HPDE6-E6E7 (cell line): Measurements from ENCODE around the gene AP2M1.
"Not testable (repeated sequence)": the region's sequence is repeated elsewhere in the genome, so short reads cannot be mapped to it uniquely, and the experiment has no call there.

Experiments
- DNase-seq: peaks from one replicate; pipeline ENCODE4 v3.0.0; 2011; ENCODE audit warnings: missing footprints; ENCODE audit errors: extremely low spot score

AP2M1 gene

GRCh38 chr3:184174646-184175492, at the start of gene AP2M1:
TSS of gene AP2M1 (plus strand) at chr3:184174855. CDS start at chr3:184176994, 2,139 bp downstream.
- peak; percentile 93 for DNase-seq

GRCh38 chr3:184126006-184126405, 48.6 kb upstream of the AP2M1 start:
- no peak for DNase-seq

DNA sequence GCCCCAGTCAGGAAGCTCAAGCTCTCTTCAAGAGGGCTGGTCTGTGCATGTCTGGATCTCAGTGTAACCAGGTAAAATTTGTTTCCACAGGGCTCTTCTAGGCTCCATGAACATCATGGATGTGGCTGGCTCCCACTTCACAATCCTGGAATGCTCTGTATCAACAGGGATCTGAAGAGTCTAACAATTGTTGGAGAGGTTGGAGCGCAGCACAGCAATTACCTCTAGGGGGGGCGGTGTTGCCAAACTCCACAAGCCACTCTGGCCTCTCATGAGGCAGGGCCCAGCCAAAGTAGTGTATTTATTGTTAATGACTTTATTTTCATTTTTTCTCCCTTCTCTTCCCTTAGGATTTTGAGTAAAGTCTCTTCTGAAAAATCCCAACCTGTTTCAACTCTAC, 45.6 kb upstream of the AP2M1 start:
- DNase-seq, result no peak

DNA sequence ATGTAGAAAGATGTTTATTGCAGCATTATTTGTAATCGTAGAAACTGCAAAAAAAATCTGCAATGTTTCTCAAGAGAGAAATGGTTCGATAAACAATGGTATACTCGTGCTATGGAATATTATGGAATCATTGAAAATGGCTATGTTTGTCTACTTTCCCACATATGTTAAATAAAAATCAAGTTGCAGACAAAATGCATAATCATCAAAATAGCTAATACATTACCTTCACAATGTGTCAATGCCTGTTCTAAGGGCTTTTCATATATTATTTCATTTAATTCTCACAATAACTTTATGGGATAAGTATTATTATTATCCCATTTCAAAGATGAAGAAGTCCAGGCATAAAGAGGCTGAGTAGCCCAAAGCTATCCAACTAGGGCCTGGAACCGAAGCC, 41.7 kb upstream of the AP2M1 start:
- DNase-seq, result no peak

- DNase-seq, result no peak
These were observed 40.6 kb upstream of the AP2M1 start for GRCh38 chr3:184133840-184134745.

- no peak for DNase-seq
These were observed 39.9 kb upstream of the AP2M1 start for GRCh38 chr3:184134746-184135148.

DNA sequence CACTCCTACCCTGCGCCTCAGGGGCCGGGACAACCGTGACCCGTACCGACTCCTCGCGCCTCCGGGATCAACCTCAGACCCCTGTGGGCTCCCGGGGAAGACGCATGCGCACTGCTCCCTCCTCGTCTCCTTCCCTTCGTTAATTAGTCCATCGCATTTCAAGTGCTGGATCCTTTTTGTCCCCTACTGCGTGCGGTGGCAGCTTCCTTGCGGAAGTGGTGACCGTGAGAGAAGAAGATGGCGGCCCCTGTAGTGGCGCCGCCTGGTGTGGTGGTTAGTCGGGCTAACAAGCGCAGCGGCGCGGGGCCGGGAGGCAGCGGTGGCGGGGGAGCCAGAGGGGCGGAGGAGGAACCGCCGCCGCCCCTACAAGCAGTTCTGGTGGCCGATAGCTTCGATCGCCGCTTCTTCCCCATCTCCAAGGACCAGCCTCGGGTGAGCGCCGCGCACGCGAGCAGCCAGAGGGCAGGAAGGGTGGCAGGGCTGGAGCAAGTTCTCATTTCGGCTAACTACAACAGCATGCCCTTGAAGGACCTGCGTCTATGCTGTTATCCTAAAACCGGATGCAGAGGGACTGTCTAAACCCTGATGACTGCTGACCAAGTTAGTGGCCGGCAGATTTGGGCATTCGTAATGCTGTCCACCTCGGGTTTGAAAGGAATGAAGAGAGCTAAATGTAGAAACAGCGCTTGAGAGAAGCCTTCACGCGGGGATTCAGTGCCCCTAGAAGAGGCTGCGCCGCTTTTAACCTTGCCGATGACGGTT, 39.3 kb upstream of the AP2M1 start, which contains the start of gene EIF2B5:
Gene EIF2B5 (plus strand): TSS at position 210 of the 762 bp plus-strand sequence. CDS start 28 bp downstream, at position 238.
- no peak for DNase-seq

DNA sequence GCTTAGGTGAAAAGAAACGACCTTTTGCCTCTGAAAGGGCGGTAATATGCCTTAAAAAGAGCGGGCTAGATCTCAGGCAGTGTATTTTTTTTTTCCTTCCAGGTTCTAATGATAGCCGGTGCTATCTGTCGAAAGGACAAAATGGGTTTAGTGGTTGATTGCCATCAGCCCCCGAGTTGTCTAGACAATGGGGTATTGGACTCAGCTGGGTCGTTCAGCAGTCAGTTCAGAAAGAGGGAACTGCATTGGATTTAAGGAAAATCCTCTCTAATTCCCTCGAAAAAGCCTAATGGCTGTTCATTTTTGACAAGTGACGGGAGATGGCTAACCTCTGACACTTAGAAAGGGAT, 38.8 kb upstream of the AP2M1 start:
- no peak for DNase-seq

DNA sequence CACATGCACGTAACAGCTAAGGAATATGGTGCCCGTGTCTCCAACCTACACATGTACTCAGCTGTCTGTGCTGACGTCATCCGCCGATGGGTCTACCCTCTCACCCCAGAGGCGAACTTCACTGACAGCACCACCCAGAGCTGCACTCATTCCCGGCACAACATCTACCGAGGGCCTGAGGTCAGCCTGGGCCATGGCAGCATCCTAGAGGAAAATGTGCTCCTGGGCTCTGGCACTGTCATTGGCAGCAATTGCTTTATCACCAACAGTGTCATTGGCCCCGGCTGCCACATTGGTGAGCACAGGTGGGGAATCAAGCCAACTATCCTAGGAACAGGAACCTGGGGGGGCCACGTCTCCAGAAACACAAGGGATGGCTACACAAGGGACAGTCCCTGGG, 34.2 kb upstream of the AP2M1 start:
- no peak for DNase-seq

GRCh38 chr3:184142199-184142598, 32.5 kb upstream of the AP2M1 start:
- DNase-seq, result no peak

- DNase-seq, result no peak
These were observed 31.3 kb upstream of the AP2M1 start for GRCh38 chr3:184143327-184143726.

GRCh38 chr3:184144505-184144904, 30.1 kb upstream of the AP2M1 start:
- DNase-seq, result no peak

DNA sequence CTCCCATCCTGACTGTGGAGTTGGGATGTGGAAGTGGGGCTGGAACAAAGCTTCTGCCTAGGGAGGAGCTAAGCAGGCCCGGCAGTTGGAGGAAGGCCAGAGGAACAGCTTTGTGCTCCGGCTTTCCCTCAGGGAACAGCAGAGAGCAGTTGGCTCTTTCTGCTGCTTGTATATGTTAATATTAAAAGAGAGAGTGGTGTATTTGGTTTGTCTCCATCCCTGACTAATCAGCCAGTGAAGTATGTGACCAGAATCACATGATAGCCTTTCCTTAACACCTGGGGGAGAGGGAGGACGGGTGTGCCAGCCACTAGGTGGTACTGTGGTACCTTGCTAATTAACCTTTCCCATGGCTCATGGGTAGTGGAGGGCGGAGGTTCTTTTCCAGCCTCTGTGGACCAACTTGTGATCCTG, 29.5 kb upstream of the AP2M1 start:
- DNase-seq, result peak; percentile 81

- no peak for DNase-seq
These were observed 28.8 kb upstream of the AP2M1 start for GRCh38 chr3:184145751-184146270.

GRCh38 chr3:184148076-184148475, 26.6 kb upstream of the AP2M1 start:
- DNase-seq, result no peak

DNA sequence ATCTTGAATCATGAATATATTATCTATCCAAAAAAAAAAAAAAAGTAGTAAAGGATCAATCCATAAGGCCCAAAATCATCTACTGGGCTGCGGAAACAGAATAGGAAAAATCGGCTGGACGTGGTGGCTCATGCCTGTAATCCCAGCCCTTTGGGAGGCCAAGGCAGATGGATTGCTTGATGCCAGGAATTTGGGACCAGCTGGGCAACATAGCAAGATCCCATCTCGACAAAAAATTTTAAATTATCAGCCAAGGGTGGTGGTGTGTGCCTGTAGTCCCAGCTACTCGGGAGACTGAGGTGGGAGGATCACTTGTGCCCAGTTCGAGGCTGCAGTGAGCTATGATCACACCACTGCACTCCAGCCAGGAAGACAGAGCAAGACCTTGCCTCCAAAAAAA, 25.5 kb upstream of the AP2M1 start:
- no peak for DNase-seq

GRCh38 chr3:184149770-184150169, 24.9 kb upstream of the AP2M1 start:
- DNase-seq, result not testable (repeated sequence)

GRCh38 chr3:184154885-184155643, 19.6 kb upstream of the AP2M1 start, which contains the start of gene DVL3:
TSS of gene DVL3 (plus strand) at chr3:184155377. CDS start at chr3:184155636, 259 bp downstream.
- DNase-seq, result no peak

GRCh38 chr3:184155644-184156521, 18.8 kb upstream of the AP2M1 start:
- no peak for DNase-seq

- no peak for DNase-seq
These were observed 18.1 kb upstream of the AP2M1 start for GRCh38 chr3:184156522-184156955.
